GM04503 (cell line): ENCODE results near the gene CIC.
"Not testable (repeated sequence)": the region's sequence is repeated elsewhere in the genome, so short reads cannot be mapped to it uniquely, and the experiment has no call there.

ENCODE experiments used
- DNase-seq: peaks from one replicate; pipeline ENCODE4 v3.0.0-alpha.2; 2012; ENCODE audit warnings: low read depth

The CIC gene

GRCh38 chr19:42333975-42334696 is 65.1 kb downstream of the CIC start:
- DNase-seq, result no peak

DNA sequence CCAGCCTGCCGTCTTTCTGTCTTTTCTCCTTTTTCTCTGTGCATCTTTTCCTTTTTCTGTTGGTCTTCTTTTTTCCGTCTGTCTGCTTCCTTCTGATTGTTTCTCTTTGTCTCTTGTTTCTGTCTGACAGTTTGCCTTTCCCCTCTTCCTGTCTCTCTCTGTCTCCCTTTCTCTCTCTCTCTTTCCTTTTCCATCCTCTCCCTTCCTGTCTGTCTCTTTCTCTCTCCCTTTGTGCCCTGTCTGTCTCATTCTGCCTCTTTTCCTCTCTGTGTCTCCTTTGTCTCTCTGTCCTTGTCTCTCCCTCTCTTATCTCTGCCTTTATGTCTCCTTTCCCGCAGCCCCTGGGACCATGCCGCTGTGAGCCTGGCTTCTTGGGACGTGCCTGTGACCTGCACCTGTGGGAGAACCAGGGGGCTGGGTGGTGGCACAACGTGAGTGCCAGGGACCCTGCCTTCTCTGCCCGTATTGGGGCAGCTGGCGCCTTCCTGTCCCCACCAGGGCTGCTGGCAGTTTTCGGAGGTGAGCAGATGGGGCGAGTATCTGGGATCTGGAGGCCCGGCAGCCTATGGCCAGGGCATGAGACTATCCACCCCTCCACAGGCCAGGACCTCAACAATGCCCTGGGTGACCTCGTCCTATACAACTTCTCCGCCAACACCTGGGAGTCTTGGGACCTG is 65.8 kb downstream of the CIC start:
- no peak for DNase-seq

DNA sequence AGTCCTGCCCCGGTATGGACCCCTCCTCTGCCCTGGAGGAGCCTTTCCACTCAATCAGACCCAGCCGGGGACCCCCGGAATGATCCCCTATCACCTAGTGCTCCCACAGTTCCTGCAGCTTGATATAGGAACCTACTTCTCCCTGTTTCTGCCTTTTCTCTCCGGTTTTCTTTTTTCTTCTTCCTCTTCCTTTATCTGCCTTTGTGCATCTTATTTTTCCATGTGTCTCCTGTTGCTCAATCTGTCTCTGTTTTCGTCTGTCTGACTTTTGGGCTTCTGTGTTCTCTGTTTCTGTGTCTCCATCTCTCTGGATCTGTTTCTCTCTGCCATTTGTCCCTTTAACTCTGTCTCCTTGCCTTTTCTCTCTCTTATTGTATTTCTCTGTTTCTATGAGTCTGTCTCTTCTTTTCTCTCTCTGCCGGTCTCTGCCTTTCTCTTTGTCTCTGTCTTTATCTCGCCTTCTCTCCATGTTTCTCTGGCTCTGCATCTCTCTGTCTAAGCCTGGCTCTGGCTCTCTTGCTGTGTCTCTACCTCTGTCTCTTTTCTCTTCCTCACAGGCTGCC is 66.4 kb downstream of the CIC start:
- DNase-seq, result no peak

- no peak for DNase-seq
These were observed 66.9 kb downstream of the CIC start for GRCh38 chr19:42335971-42336370.

GRCh38 chr19:42339126-42339860 is 70.2 kb downstream of the CIC start:
- DNase-seq, result not testable (repeated sequence)

DNA sequence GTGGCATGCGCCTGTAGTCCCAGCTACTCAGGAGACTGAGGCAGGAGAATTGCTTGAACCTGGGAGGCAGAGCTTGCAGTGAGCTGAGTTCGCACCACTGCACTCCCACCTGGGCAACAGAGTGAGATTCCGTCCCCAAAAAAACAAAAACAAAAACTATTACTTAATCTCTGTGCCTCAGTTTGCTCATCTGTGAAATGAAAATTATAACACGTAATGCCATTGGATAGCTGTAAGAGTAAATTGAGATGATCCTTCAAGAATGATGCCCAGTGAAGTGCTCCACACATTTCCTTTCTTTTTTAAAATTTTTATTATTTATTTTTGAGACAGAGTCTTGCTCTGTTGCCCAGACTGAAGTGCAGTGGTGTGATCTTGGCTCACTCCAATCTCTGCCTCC is 70.9 kb downstream of the CIC start:
- not testable (repeated sequence) for DNase-seq

DNA sequence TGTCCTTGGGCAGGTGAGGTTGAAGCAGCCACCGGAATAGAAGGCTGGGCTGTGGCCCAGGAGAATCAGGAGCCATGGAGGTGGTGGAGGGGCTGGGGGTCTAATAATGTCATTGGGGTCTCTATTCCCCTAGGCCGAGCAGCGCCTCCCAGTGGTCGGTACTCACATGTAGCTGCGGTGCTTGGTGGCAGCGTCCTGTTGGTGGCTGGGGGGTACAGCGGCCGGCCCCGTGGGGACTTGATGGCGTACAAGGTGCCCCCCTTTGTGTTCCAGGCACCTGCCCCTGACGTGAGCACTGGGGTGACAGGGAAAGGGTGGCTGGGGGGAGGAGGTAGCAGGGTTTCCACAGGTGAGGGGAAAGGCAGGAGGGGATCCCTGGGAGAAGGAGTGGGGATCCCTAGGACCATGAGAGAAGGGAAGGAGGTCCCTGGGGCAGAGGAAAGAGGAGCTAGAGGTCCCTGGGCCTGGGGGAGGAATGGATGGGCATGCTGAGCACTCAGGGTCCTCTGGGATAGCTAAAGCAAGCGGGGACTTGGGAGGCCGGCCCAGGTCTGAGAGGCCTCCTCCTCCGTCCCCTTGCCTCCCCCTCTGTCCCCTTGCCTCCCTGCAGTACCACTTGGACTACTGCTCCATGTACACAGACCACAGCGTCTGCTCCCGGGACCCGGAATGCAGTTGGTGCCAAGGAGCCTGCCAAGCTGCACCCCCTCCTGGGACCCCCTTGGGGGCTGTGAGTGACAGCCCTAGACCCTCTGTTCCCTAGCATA is 74.5 kb downstream of the CIC start:
- DNase-seq, result no peak

DNA sequence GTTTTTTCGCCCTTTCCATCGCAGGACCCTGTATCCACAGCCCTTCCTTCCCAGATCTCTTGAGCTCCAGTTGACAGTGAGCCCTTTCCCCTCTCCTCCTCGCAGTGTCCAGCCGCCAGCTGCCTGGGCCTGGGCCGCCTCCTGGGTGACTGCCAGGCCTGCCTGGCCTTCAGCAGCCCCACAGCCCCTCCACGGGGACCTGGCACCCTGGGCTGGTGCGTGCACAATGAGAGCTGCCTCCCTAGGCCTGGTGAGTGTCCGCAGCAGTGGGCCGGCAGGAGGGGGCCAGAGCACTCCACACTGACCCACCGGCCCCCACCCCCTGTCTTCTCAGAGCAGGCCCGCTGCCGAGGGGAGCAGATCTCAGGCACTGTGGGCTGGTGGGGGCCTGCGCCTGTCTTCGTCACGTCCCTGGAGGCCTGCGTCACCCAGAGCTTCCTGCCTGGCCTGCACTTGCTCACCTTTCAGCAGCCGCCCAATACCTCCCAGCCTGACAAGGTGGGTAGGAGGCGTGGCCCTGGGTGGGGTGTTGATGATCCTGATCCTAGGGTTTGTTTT is 75.4 kb downstream of the CIC start:
- no peak for DNase-seq
